Sciatic nerve (tissue), 2 donors: ENCODE measurements around the gene CCDC178. TPM values are rescaled to one million over a fixed set of nuclear protein-coding genes. Genes with fewer than 3 reads are reported as not detected.
A peak's percentile ranks its signal among the peaks of the same experiment; 100 is the strongest.
"Not testable (repeated sequence)": the region's sequence is repeated elsewhere in the genome, so short reads cannot be mapped to it uniquely, and the experiment has no call there.

ENCODE experiments used
- ATAC-seq: fragments of 200-7000 bp; cut with Tn5 transposase; one replicate; pipeline ENCODE4 v1.9.1; 2020; ENCODE audit warnings: mild to moderate bottlenecking, moderate library complexity
- DNase-seq: peaks from one replicate; pipeline ENCODE4 v3.0.0-alpha.2; 2020; ENCODE audit warnings: low spot score
- intact Hi-C: fragments of 100-400 bp; cut with DNase I; formaldehyde crosslinking; loops from one replicate; pipeline ENCODE4 v1.14.2; 2022
- total RNA-seq: library from RNA; stranded (reverse); fragmentation: NEBNext Ultra II Directional; extraction: Animal tissue kit (Norgen Biotek cat#: 25700); gene quantifications from one replicate; pipeline ENCODE4 v1.2.1, GENCODE V29; 2021
- donor health status: DM: no; HTN: no; CAD: no.
- donor health status: DM: no; HTN: no; CAD: no.

The CCDC178 gene
- total RNA-seq: 4.6 TPM

GRCh38 chr18:33440060-33441043 is at the start of gene CCDC178:
Gene CCDC178, minus strand, starts transcription at chr18:33440721. Its CDS starts 28,633 bp downstream, at chr18:33412088.
- peak; percentile 78 for DNase-seq
- intact Hi-C loops: no loop called here
- ATAC-seq: peak; percentile 88

GRCh38 chr18:33483908-33484307 is 43.4 kb upstream of the CCDC178 start:
- intact Hi-C loops: no loop called here
- DNase-seq: no peak
- no peak for ATAC-seq

- ATAC-seq: no peak
- intact Hi-C loops: no loop called here
- no peak for DNase-seq
Observed at GRCh38 chr18:33472509-33472908, 32.0 kb upstream of the CCDC178 start.

- ATAC-seq (no peak), DNase-seq (no peak)
- intact Hi-C loops: no loop called here
Observed at GRCh38 chr18:33470216-33470615, 29.7 kb upstream of the CCDC178 start.

- intact Hi-C loops: no loop called here
- no peak for ATAC-seq
- no peak for DNase-seq
Observed at GRCh38 chr18:33469699-33470098, 29.2 kb upstream of the CCDC178 start.

- no peak for ATAC-seq
- intact Hi-C loops: no loop called here
Observed at GRCh38 chr18:33467531-33467930, 27.0 kb upstream of the CCDC178 start.

GRCh38 chr18:33466822-33467221 is 26.3 kb upstream of the CCDC178 start:
- intact Hi-C loops: no loop called here
- ATAC-seq (no peak), DNase-seq (no peak)

More at GRCh38 chr18:33467531-33467930, 27.0 kb upstream of the CCDC178 start:
- no peak for DNase-seq

- DNase-seq (no peak), ATAC-seq (no peak)
- intact Hi-C loops: no loop called here
Observed at GRCh38 chr18:33460681-33461080, 20.2 kb upstream of the CCDC178 start.

- ATAC-seq (no peak), DNase-seq (no peak)
- intact Hi-C loops: no loop called here
Observed at GRCh38 chr18:33459612-33460011, 19.1 kb upstream of the CCDC178 start.

GRCh38 chr18:33446604-33447003 is 6.1 kb upstream of the CCDC178 start:
- DNase-seq (no peak), ATAC-seq (no peak)
- intact Hi-C loops: no loop called here

- intact Hi-C loops: no loop called here
- ATAC-seq (no peak), DNase-seq (no peak)
Observed at GRCh38 chr18:33444709-33445108, 4.2 kb upstream of the CCDC178 start.

- ATAC-seq (no peak), DNase-seq (no peak)
- intact Hi-C loops: no loop called here
Observed at GRCh38 chr18:33432857-33433256, 7.7 kb downstream of the CCDC178 start.

- no peak for DNase-seq
- intact Hi-C loops: no loop called here
- ATAC-seq: no peak
Observed at GRCh38 chr18:33427549-33427948, 13.0 kb downstream of the CCDC178 start.

GRCh38 chr18:33424266-33424946 is 16.1 kb downstream of the CCDC178 start:
- no peak for ATAC-seq
- no peak for DNase-seq
- intact Hi-C loops: no loop called here

- intact Hi-C loops: no loop called here
- ATAC-seq: no peak
- no peak for DNase-seq
Observed at GRCh38 chr18:33421225-33421624, 19.3 kb downstream of the CCDC178 start.

- DNase-seq: no peak
- intact Hi-C loops: no loop called here
- no peak for ATAC-seq
Observed at GRCh38 chr18:33404244-33404873, 36.2 kb downstream of the CCDC178 start.

GRCh38 chr18:33398939-33399338 is 41.6 kb downstream of the CCDC178 start:
- intact Hi-C loops: not testable (repeated sequence)

GRCh38 chr18:33375829-33376228 is 64.7 kb downstream of the CCDC178 start:
- ATAC-seq: no peak
- intact Hi-C loops: no loop called here
- DNase-seq: no peak

More at GRCh38 chr18:33398939-33399338, 41.6 kb downstream of the CCDC178 start:
- not testable (repeated sequence) for DNase-seq, ATAC-seq

GRCh38 chr18:33372442-33372841 is 68.1 kb downstream of the CCDC178 start:
- DNase-seq (no peak), ATAC-seq (no peak)
- intact Hi-C loops: no loop called here
